HepG2 (cell line): Measurements from ENCODE around the gene INF2. TPM values are rescaled to one million over a fixed set of nuclear protein-coding genes. Genes with fewer than 3 reads are reported as not detected.
"Not testable (repeated sequence)": the region's sequence is repeated elsewhere in the genome, so short reads cannot be mapped to it uniquely, and the experiment has no call there.

Experiments used
- ATAC-seq: fragments of 200-7000 bp; cut with Tn5 transposase; 3 replicates; pipeline ENCODE4 v1.9.1; 2020; ENCODE audit warnings: mild to moderate bottlenecking, moderate library complexity
- BruUV-seq: library from RNA; stranded (reverse); fragments of 400-500 nt; replicated peaks from 2 replicates; lab custom pipeline; 2021; lab: Mats Ljungman, UMichigan
- CTCF ChIA-PET: fragments of 300-600 bp; formaldehyde crosslinking; extraction: SDS; loops from one replicate; lab custom pipeline; 2021; ENCODE audit warnings: low total read pairs, inconsistent platforms, low intra/inter-chr PET ratio; lab: Yijun Ruan, JAX
- POLR2A ChIA-PET: fragments of 350-600 bp; sonication (Branson Sonifier 250); formaldehyde crosslinking; loops from one replicate; lab custom pipeline; 2020; ENCODE audit warnings: antibody characterized with exemption, inconsistent platforms; lab: Yijun Ruan, JAX
- DNase-seq: peaks from one replicate; pipeline ENCODE4 v3.0.0-alpha.2; 2015; ENCODE audit warnings: low spot score
- FAIRE-seq: peaks from 3 replicates; lab custom pipeline; 2011; peaks lifted over from hg19 to GRCh38; lab: Jason Lieb, UNC
- H2AFZ ChIP-seq: one replicate; pipeline ENCODE4 v1.6.1; 2011; ENCODE audit warnings: low read length, inconsistent platforms
- H3K27ac ChIP-seq: fragments of 300-600 bp; 3 replicates; pipeline ENCODE4 v1.8.0; 2011; ENCODE audit warnings: mixed run types, mild to moderate bottlenecking, mixed read lengths, low read length, inconsistent platforms; ENCODE audit not compliant: insufficient read depth; ENCODE audit errors: extremely low read length
- H3K27me3 ChIP-seq, 2 experiments: fragments of 200-600 bp in 1 of 2; 2 replicates in 1 of 2; 3 replicates in 1 of 2; pipeline versions ENCODE4 v1.6.0 to v1.8.0; 2011; ENCODE audit warnings: low read length in 2 of 2, mild to moderate bottlenecking in 2 of 2, moderate library complexity in 2 of 2, inconsistent platforms in 1 of 2; ENCODE audit not compliant: insufficient read depth in 2 of 2, control insufficient read depth in 1 of 2
- H3K36me3 ChIP-seq, 2 experiments: fragments of 200-600 bp in 1 of 2; replicated peaks in 1 of 2; 2 replicates in 1 of 2; 3 replicates in 1 of 2; pipeline versions ENCODE4 v1.5.1 to v1.8.0; 2011; ENCODE audit warnings: low read length in 2 of 2, inconsistent platforms in 1 of 2; ENCODE audit not compliant: insufficient read depth in 2 of 2, control insufficient read depth in 1 of 2
- H3K4me1 ChIP-seq: 2 replicates; pipeline ENCODE4 v1.5.1; 2012; ENCODE audit warnings: low read length, inconsistent platforms; ENCODE audit not compliant: insufficient read depth
- H3K4me2 ChIP-seq: 2 replicates; pipeline ENCODE4 v1.6.0; 2011; ENCODE audit warnings: low read depth, low read length, inconsistent platforms
- H3K4me3 ChIP-seq, 3 experiments: fragments of 200-600 bp in 1 of 3; sonication (generic), shearing (Covaris generic) in 1 of 3; replicated peaks in 1 of 3; 2 replicates each; pipeline ENCODE4 v1.5.1; 2011 to 2016; ENCODE audit warnings: low read length in 3 of 3, inconsistent platforms in 2 of 3, low read depth in 2 of 3, mild to moderate bottlenecking in 2 of 3, control low read depth in 1 of 3, mixed read lengths in 1 of 3; ENCODE audit not compliant: insufficient read depth in 1 of 3
- H3K79me2 ChIP-seq: one replicate; pipeline ENCODE4 v1.6.1; 2011; ENCODE audit warnings: low read length, inconsistent platforms; ENCODE audit not compliant: insufficient read depth
- H3K9ac ChIP-seq: 2 replicates; pipeline ENCODE4 v1.6.0; 2011; ENCODE audit warnings: mild to moderate bottlenecking, low read depth, low read length, inconsistent platforms; ENCODE audit not compliant: insufficient read depth
- H3K9me3 ChIP-seq: 2 replicates; pipeline ENCODE4 v1.5.1; 2012; ENCODE audit warnings: mild to moderate bottlenecking, low read length
- H4K20me1 ChIP-seq: 2 replicates; pipeline ENCODE4 v1.6.0; 2011; ENCODE audit warnings: inconsistent platforms, mild to moderate bottlenecking, low read length, moderate library complexity; ENCODE audit not compliant: insufficient read depth
- KAT2B ChIP-seq: fragments of 150-350 bp; IDR thresholded peaks from 2 replicates; pipeline ENCODE4 v1.6.1; 2014; ENCODE audit warnings: low read depth, low read length, borderline replicate concordance
- KLF13 ChIP-seq: sonication (generic); formaldehyde crosslinking; IDR thresholded peaks from 2 replicates; pipeline ENCODE4 v1.4.0; 2020; ENCODE audit warnings: mild to moderate bottlenecking, missing genetic modification reagents
- MAFK ChIP-seq, 2 experiments: IDR thresholded peaks in 1 of 2; conservative IDR thresholded peaks in 1 of 2; 2 replicates each; pipeline ENCODE4 v1.6.1; 2011; ENCODE audit warnings: improper control_type of control experiment in 2 of 2, low read length in 2 of 2
- MED8 ChIP-seq: sonication (generic); formaldehyde crosslinking; IDR thresholded peaks from 2 replicates; pipeline ENCODE4 v1.8.1; 2023; ENCODE audit warnings: mild to moderate bottlenecking, missing genetic modification reagents; ENCODE audit not compliant: insufficient replicate concordance
- ZNF605 ChIP-seq: sonication (generic); formaldehyde crosslinking; IDR thresholded peaks from 2 replicates; pipeline ENCODE4 v1.8.0; 2022; ENCODE audit warnings: mild to moderate bottlenecking, missing genetic modification reagents
- ZNF782 ChIP-seq: sonication (generic); formaldehyde crosslinking; IDR thresholded peaks from 2 replicates; pipeline ENCODE4 v1.4.0; 2020; ENCODE audit warnings: missing genetic modification reagents, mild to moderate bottlenecking, borderline replicate concordance
- ZNF792 ChIP-seq: IDR thresholded peaks from 2 replicates; pipeline ENCODE4 v1.6.1; 2016
- WGBS: methylation state at CpG from one replicate; pipeline ENCODE4 v1.1.6; 2017; ENCODE audit warnings: low lambda C conversion rate; 5-methylcytosine and 5-hydroxymethylcytosine counted together
- in situ Hi-C: cut with HindIII; loops from 2 replicates; pipeline ENCODE4 v1.10.0; 2017; ENCODE audit warnings: low pct_unique_long_range_greater_than_20kb; ENCODE audit not compliant: extremely low pct_ligation_motif_present
- intact Hi-C: fragments of 100-400 bp; cut with micrococcal nuclease; formaldehyde crosslinking; loops from one replicate; pipeline ENCODE4 v1.10.0; 2022; ENCODE audit not compliant: unreplicated experiment
- polyA plus RNA-seq, 8 experiments: library from polyadenylated mRNA; depleted of rRNA in 3 of 8; stranded (reverse) in 7 of 8; unstranded in 1 of 8; fragments of >200 nt; fragmentation: Illumina TruSeq in 4 of 8; extraction: Trizol in 4 of 8; gene quantifications; 2 replicates each; pipeline versions ENCODE4 v1.2.1 to v1.2.3, GENCODE V29; 2011 to 2016; ENCODE audit warnings: low read depth in 4 of 8, missing spikeins in 1 of 8, mixed read lengths in 1 of 8; ENCODE audit not compliant: insufficient read depth in 1 of 8
- total RNA-seq, 5 experiments: library from RNA; depleted of rRNA; stranded (reverse); fragments of >200 nt; fragmentation: Illumina TruSeq; extraction: Trizol; gene quantifications; 2 replicates each; pipeline ENCODE4 v1.2.3, GENCODE V29; 2016; ENCODE audit warnings: low read depth in 1 of 5
- TF ChIP-seq, protein P1 (sequence below): sonication (generic); formaldehyde crosslinking; IDR thresholded peaks from 2 replicates; pipeline ENCODE4 v1.9.0; 2021; ENCODE audit warnings: missing genetic modification reagents, borderline replicate concordance
- TF ChIP-seq, protein P2 (sequence below): sonication (generic); formaldehyde crosslinking; conservative IDR thresholded peaks from 2 replicates; pipeline ENCODE4 v1.4.0; 2020; ENCODE audit warnings: missing genetic modification reagents
- TF ChIP-seq, protein P3 (sequence below): sonication (generic); formaldehyde crosslinking; IDR thresholded peaks from 2 replicates; pipeline ENCODE4 v1.8.0; 2022; ENCODE audit warnings: missing genetic modification reagents, mild to moderate bottlenecking, inconsistent platforms, borderline replicate concordance

INF2 gene
- total and polyA plus RNA-seq, 2 of the 13 experiments (the other 11 are each of a cell fraction or from before 2014, with no cell fraction given): 16.4 to 26.4 TPM

DNA sequence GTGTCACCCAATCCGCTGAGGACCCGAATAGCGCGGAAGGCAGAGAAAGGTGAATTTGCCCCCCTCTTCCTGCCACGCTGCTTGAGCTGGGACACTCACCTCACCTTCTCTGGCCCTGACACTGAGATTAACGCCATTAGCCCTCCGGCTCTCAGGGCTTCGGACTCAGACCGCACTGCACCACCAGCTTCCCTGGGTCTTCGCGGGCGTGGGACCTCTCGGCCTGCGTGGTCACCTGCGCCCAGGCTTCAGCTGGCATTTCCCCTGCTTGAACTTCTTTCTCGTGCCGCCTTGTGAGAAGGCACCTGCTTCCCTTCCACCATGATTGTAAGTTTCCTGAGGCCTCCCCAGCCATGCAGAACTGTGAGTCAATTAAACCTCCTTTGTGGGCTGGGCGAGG is 26.9 kb upstream of the INF2 start:
- intact Hi-C loops, H3K9me3 ChIP-seq, DNase-seq, H3K4me3 ChIP-seq, H3K4me2 ChIP-seq, in situ Hi-C loops, ATAC-seq, FAIRE-seq, H3K27ac ChIP-seq, H3K9ac ChIP-seq, POLR2A ChIA-PET, H3K79me2 ChIP-seq, CTCF ChIA-PET, H3K36me3 ChIP-seq, H2AFZ ChIP-seq, BruUV-seq, H4K20me1 ChIP-seq: not testable (repeated sequence)
- H3K4me1 ChIP-seq: peaks cover 75% of the 10 kb centered on the region
- H3K27me3 ChIP-seq: peaks cover 6 to 15% of the 10 kb centered on the region in 2 experiments; a peak in 3 of 5 replicates
- WGBS: 93% methylated on average over 14 of the region's 18 CpGs

DNA sequence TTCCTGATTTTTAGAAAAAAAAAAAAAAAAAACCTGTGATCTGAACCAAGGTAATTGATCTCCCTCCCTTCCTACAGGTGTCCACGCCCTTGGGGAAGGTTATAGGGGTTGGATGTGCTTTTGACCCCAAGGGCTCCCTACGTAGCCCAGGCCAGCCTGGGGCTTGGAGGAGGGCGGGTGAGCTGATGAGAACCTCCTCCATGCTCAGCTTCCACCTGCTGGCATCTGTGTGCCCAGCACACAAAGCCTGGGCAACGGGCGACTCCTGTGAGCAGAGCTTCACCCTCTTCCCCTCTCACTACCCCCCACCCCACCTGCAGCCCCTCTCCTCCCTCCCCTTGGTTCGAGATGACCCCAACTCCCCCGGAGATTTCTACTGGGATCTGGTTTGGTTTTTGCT is 25.3 kb upstream of the INF2 start:
- FAIRE-seq: no peak
- Histone ChIP-seq H3K4me1 (peaks cover 62% of the 10 kb centered on the region), H2AFZ (no peak overlapping the region), H3K27me3 (peaks cover 4 to 9% of the 10 kb centered on the region in 2 experiments; a peak in 2 of 5 replicates), H3K4me2 (no peak overlapping the region), H3K9me3 (no peaks in the 10 kb centered on the region), H3K9ac (no peak overlapping the region), H3K36me3 (no peaks in the 10 kb centered on the region), H4K20me1 (no peaks in the 10 kb centered on the region), H3K79me2 (no peaks in the 10 kb centered on the region), H3K27ac (no peak overlapping the region), H3K4me3 (no peak overlapping the region)
- POLR2A ChIA-PET: interaction anchor here (0.7 to 1.1 kb wide), 2 partner anchors 13 to 17 kb away, joined by 3 read pairs; no protein-coding TSS in a partner anchor
- WGBS: 58% methylated on average over 5 of the region's 7 CpGs
- CTCF ChIA-PET: no interaction called here
- ATAC-seq: no peak
- no TSS peak for BruUV-seq
- in situ Hi-C loops: no loop called here
- intact Hi-C loops: no loop called here
- DNase-seq: no peak
- TF ChIP-seq ZNF792 (no peak), ZNF605 (CRISPR knock-in tag) (no peak), MAFK (conservative IDR thresholded peaks at IDR 0.05 in 1 of 2, IDR thresholded peaks at IDR 0.05 in 1 of 2; ENCODE audit: low read length in 2 of 2) (no peak), KAT2B (no peak), MED8 (CRISPR knock-in tag) (no peak), KLF13 (no peak), ZNF782 (CRISPR knock-in tag) (no peak)
- TF ChIP-seq, protein P1, sequence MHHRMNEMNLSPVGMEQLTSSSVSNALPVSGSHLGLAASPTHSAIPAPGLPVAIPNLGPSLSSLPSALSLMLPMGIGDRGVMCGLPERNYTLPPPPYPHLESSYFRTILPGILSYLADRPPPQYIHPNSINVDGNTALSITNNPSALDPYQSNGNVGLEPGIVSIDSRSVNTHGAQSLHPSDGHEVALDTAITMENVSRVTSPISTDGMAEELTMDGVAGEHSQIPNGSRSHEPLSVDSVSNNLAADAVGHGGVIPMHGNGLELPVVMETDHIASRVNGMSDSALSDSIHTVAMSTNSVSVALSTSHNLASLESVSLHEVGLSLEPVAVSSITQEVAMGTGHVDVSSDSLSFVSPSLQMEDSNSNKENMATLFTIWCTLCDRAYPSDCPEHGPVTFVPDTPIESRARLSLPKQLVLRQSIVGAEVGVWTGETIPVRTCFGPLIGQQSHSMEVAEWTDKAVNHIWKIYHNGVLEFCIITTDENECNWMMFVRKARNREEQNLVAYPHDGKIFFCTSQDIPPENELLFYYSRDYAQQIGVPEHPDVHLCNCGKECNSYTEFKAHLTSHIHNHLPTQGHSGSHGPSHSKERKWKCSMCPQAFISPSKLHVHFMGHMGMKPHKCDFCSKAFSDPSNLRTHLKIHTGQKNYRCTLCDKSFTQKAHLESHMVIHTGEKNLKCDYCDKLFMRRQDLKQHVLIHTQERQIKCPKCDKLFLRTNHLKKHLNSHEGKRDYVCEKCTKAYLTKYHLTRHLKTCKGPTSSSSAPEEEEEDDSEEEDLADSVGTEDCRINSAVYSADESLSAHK: no peak
- TF ChIP-seq, protein P2, sequence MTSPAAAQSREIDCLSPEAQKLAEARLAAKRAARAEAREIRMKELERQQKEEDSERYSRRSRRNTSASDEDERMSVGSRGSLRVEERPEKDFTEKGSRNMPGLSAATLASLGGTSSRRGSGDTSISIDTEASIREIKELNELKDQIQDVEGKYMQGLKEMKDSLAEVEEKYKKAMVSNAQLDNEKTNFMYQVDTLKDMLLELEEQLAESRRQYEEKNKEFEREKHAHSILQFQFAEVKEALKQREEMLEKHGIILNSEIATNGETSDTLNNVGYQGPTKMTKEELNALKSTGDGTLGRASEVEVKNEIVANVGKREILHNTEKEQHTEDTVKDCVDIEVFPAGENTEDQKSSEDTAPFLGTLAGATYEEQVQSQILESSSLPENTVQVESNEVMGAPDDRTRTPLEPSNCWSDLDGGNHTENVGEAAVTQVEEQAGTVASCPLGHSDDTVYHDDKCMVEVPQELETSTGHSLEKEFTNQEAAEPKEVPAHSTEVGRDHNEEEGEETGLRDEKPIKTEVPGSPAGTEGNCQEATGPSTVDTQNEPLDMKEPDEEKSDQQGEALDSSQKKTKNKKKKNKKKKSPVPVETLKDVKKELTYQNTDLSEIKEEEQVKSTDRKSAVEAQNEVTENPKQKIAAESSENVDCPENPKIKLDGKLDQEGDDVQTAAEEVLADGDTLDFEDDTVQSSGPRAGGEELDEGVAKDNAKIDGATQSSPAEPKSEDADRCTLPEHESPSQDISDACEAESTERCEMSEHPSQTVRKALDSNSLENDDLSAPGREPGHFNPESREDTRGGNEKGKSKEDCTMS (CRISPR knock-in tag): no peak
- TF ChIP-seq, protein P3, sequence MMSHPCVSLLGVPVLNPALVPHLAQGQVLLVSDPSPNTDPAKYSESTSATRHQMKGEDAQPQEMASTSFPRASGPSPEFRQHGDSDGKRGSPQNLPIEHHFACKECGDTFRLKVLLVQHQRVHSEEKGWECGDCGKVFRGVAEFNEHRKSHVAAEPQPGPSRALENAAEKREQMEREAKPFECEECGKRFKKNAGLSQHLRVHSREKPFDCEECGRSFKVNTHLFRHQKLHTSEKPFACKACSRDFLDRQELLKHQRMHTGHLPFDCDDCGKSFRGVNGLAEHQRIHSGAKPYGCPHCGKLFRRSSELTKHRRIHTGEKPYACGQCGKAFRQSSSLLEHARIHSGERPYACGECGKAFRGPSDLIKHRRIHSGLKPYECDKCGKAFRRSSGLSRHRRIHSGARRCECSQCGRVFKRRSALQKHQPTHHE (CRISPR knock-in tag): no peak
